ENCODE data around the gene FOXC1. TPM values are rescaled to one million over a fixed set of nuclear protein-coding genes. Genes with fewer than 3 reads are reported as not detected.

The FOXC1 gene
- total RNA-seq, 1 experiment from 2014 or later = 16.5 TPM

GRCh38 chr6:1574083-1574761 lies 35.5 kb upstream of the FOXC1 start:
- DNase-seq = no peak
- no peak for TF ChIP-seq CTCF (IDR thresholded peaks at IDR 0.05; ENCODE audit: unreplicated experiment)
- Mint-ChIP-seq H3K36me3 (ENCODE audit: insufficient read depth, unreplicated experiment) (no peaks in the 10 kb centered on the region), H3K4me3 (ENCODE audit: low read depth, unreplicated experiment) (no peak overlapping the region), H3K4me1 (ENCODE audit: low read depth, unreplicated experiment) (no peaks in the 10 kb centered on the region), H3K9me3 (ENCODE audit: low read depth, unreplicated experiment) (peaks cover 3% of the 10 kb centered on the region), H3K27ac (ENCODE audit: unreplicated experiment) (no peak overlapping the region), H3K27me3 (ENCODE audit: unreplicated experiment) (peaks cover 40% of the 10 kb centered on the region)
- intact Hi-C loops (cut with micrococcal nuclease; ENCODE audit: unreplicated experiment) = no loop called here
- CTCF ChIA-PET = no interaction called here
- BruUV-seq (replicated peaks) = no TSS peak

- Mint-ChIP-seq H3K4me3 (ENCODE audit: low read depth, unreplicated experiment) (no peak overlapping the region), H3K27me3 (ENCODE audit: unreplicated experiment) (peaks cover 40% of the 10 kb centered on the region), H3K9me3 (ENCODE audit: low read depth, unreplicated experiment) (peaks cover 3% of the 10 kb centered on the region), H3K27ac (ENCODE audit: unreplicated experiment) (no peak overlapping the region), H3K36me3 (ENCODE audit: insufficient read depth, unreplicated experiment) (no peaks in the 10 kb centered on the region), H3K4me1 (ENCODE audit: low read depth, unreplicated experiment) (no peaks in the 10 kb centered on the region)
- DNase-seq = no peak
- intact Hi-C loops (cut with micrococcal nuclease; ENCODE audit: unreplicated experiment) = no loop called here
- TF ChIP-seq CTCF (IDR thresholded peaks at IDR 0.05; ENCODE audit: unreplicated experiment) = no peak
- CTCF ChIA-PET = no interaction called here
- no TSS peak for BruUV-seq (replicated peaks)
Measured at GRCh38 chr6:1574890-1575209, 34.9 kb upstream of the FOXC1 start.

- Mint-ChIP-seq H3K9me3 (ENCODE audit: low read depth, unreplicated experiment) (peaks cover 3% of the 10 kb centered on the region), H3K27ac (ENCODE audit: unreplicated experiment) (no peak overlapping the region), H3K4me3 (ENCODE audit: low read depth, unreplicated experiment) (no peak overlapping the region), H3K36me3 (ENCODE audit: insufficient read depth, unreplicated experiment) (no peaks in the 10 kb centered on the region), H3K4me1 (ENCODE audit: low read depth, unreplicated experiment) (no peaks in the 10 kb centered on the region), H3K27me3 (ENCODE audit: unreplicated experiment) (peaks cover 40% of the 10 kb centered on the region)
- CTCF ChIA-PET = no interaction called here
- intact Hi-C loops (cut with micrococcal nuclease; ENCODE audit: unreplicated experiment) = no loop called here
- TF ChIP-seq CTCF (IDR thresholded peaks at IDR 0.05; ENCODE audit: unreplicated experiment) = no peak
- BruUV-seq (replicated peaks) = no TSS peak
- no peak for DNase-seq
Measured at GRCh38 chr6:1575210-1576041, 34.3 kb upstream of the FOXC1 start.

- H3K27ac Mint-ChIP-seq (ENCODE audit: unreplicated experiment) = no peak overlapping the region
- H3K4me1 Mint-ChIP-seq (ENCODE audit: low read depth, unreplicated experiment) = no peaks in the 10 kb centered on the region
- no TSS peak for BruUV-seq (replicated peaks)
- no peak for TF ChIP-seq CTCF (IDR thresholded peaks at IDR 0.05; ENCODE audit: unreplicated experiment)
- H3K36me3 Mint-ChIP-seq (ENCODE audit: insufficient read depth, unreplicated experiment) = no peaks in the 10 kb centered on the region
- CTCF ChIA-PET = no interaction called here
- H3K27me3 Mint-ChIP-seq (ENCODE audit: unreplicated experiment) = peaks cover 39% of the 10 kb centered on the region
- no peaks in the 10 kb centered on the region for H3K9me3 Mint-ChIP-seq (ENCODE audit: low read depth, unreplicated experiment)
- no peak overlapping the region for H3K4me3 Mint-ChIP-seq (ENCODE audit: low read depth, unreplicated experiment)
- DNase-seq = no peak
- intact Hi-C loops (cut with micrococcal nuclease; ENCODE audit: unreplicated experiment) = no loop called here
Measured at GRCh38 chr6:1576166-1576565, 33.5 kb upstream of the FOXC1 start.
